Iris pigment epithelial cell (primary cell): ENCODE measurements around the gene CACNA1E.

ENCODE experiments used
- DNase-seq: peaks from one replicate; pipeline ENCODE4 v3.0.0-alpha.2; 2011; ENCODE audit warnings: low read depth

CACNA1E gene

GRCh38 chr1:181704546-181704945 is 221.2 kb downstream of the CACNA1E start:
- DNase-seq = no peak

- DNase-seq = no peak
Observed at GRCh38 chr1:181711820-181712219, 228.5 kb downstream of the CACNA1E start.

GRCh38 chr1:181712711-181713110 is 229.4 kb downstream of the CACNA1E start:
- DNase-seq = no peak

- no peak for DNase-seq
Observed at GRCh38 chr1:181714428-181714827, 231.1 kb downstream of the CACNA1E start.

GRCh38 chr1:181718034-181718433 is 234.7 kb downstream of the CACNA1E start:
- no peak for DNase-seq

GRCh38 chr1:181726320-181727012 is 243.1 kb downstream of the CACNA1E start:
- DNase-seq = no peak

GRCh38 chr1:181730606-181731005 is 247.3 kb downstream of the CACNA1E start:
- no peak for DNase-seq

- no peak for DNase-seq
Observed at GRCh38 chr1:181732218-181732990, 249.1 kb downstream of the CACNA1E start.

- no peak for DNase-seq
Observed at GRCh38 chr1:181733486-181733885, 250.2 kb downstream of the CACNA1E start.

- DNase-seq = no peak
Observed at GRCh38 chr1:181737056-181737455, 253.7 kb downstream of the CACNA1E start.

- DNase-seq = no peak
Observed at GRCh38 chr1:181739214-181739613, 255.9 kb downstream of the CACNA1E start.

GRCh38 chr1:181742426-181742825 is 259.1 kb downstream of the CACNA1E start:
- no peak for DNase-seq

GRCh38 chr1:181743878-181744312 is 260.6 kb downstream of the CACNA1E start:
- no peak for DNase-seq

GRCh38 chr1:181746224-181746623 is 262.9 kb downstream of the CACNA1E start:
- DNase-seq = no peak

- no peak for DNase-seq
Observed at GRCh38 chr1:181748013-181748412, 264.7 kb downstream of the CACNA1E start.

- no peak for DNase-seq
Observed at GRCh38 chr1:181754103-181754502, 270.8 kb downstream of the CACNA1E start.

- no peak for DNase-seq
Observed at GRCh38 chr1:181759481-181759880, 276.2 kb downstream of the CACNA1E start.

GRCh38 chr1:181763736-181764135 is 280.4 kb downstream of the CACNA1E start:
- no peak for DNase-seq

GRCh38 chr1:181765451-181766026 is 282.2 kb downstream of the CACNA1E start:
- DNase-seq = no peak

- no peak for DNase-seq
Observed at GRCh38 chr1:181767001-181767708, 283.8 kb downstream of the CACNA1E start.

- no peak for DNase-seq
Observed at GRCh38 chr1:181768211-181768929, 285.1 kb downstream of the CACNA1E start.

- DNase-seq = no peak
Observed at GRCh38 chr1:181768930-181769280, 285.6 kb downstream of the CACNA1E start.
